IPS-18c (cell line): ENCODE results near the gene METTL16.
"Not testable (repeated sequence)": the region's sequence is repeated elsewhere in the genome, so short reads cannot be mapped to it uniquely, and the experiment has no call there.

Experiments
- H3K4me3 ChIP-seq: 2 replicates; pipeline ENCODE4 v1.7.0; 2013; ENCODE audit warnings: low read depth, mild to moderate bottlenecking, low read length, moderate library complexity; ENCODE audit not compliant: insufficient read depth
- H3K9me3 ChIP-seq: one replicate; pipeline ENCODE4 v1.6.1; 2013; ENCODE audit warnings: mild to moderate bottlenecking, low read length, moderate library complexity; ENCODE audit not compliant: control insufficient read depth, insufficient read depth

Gene METTL16

GRCh38 chr17:2468270-2468669 lies 43.4 kb downstream of the METTL16 start:
- no peaks in the 10 kb centered on the region for H3K9me3 ChIP-seq
- H3K4me3 ChIP-seq, result no peak overlapping the region

- Histone ChIP-seq H3K9me3 (no peaks in the 10 kb centered on the region), H3K4me3 (no peak overlapping the region)
Measured at GRCh38 chr17:2466931-2467330, 44.8 kb downstream of the METTL16 start.

GRCh38 chr17:2462481-2462880 lies 49.2 kb downstream of the METTL16 start:
- Histone ChIP-seq H3K9me3 (no peaks in the 10 kb centered on the region), H3K4me3 (no peak overlapping the region)

- no peak overlapping the region for H3K4me3 ChIP-seq
- H3K9me3 ChIP-seq, result no peaks in the 10 kb centered on the region
Measured at GRCh38 chr17:2459917-2460271, 51.8 kb downstream of the METTL16 start.

GRCh38 chr17:2457913-2458312 lies 53.8 kb downstream of the METTL16 start:
- Histone ChIP-seq H3K4me3 (no peak overlapping the region), H3K9me3 (no peaks in the 10 kb centered on the region)

GRCh38 chr17:2456475-2456874 lies 55.2 kb downstream of the METTL16 start:
- no peak overlapping the region for H3K4me3 ChIP-seq
- H3K9me3 ChIP-seq, result no peaks in the 10 kb centered on the region

- Histone ChIP-seq H3K4me3 (no peak overlapping the region), H3K9me3 (no peaks in the 10 kb centered on the region)
Measured at GRCh38 chr17:2455956-2456355, 55.7 kb downstream of the METTL16 start.

- Histone ChIP-seq H3K9me3 (no peaks in the 10 kb centered on the region), H3K4me3 (no peak overlapping the region)
Measured at GRCh38 chr17:2453866-2454265, 57.8 kb downstream of the METTL16 start.

GRCh38 chr17:2453325-2453724 lies 58.4 kb downstream of the METTL16 start:
- no peaks in the 10 kb centered on the region for H3K9me3 ChIP-seq
- H3K4me3 ChIP-seq, result no peak overlapping the region

- Histone ChIP-seq H3K4me3 (no peak overlapping the region), H3K9me3 (no peaks in the 10 kb centered on the region)
Measured at GRCh38 chr17:2452216-2452750, 59.4 kb downstream of the METTL16 start.

- H3K4me3 ChIP-seq, result no peak overlapping the region
- peaks cover 2% of the 10 kb centered on the region for H3K9me3 ChIP-seq
Measured at GRCh38 chr17:2450016-2450650, 61.6 kb downstream of the METTL16 start.

- no peak overlapping the region for H3K4me3 ChIP-seq
- H3K9me3 ChIP-seq, result peaks cover 2% of the 10 kb centered on the region
Measured at GRCh38 chr17:2449486-2449885, 62.2 kb downstream of the METTL16 start.

- H3K9me3 ChIP-seq, result not testable (repeated sequence)
Measured at GRCh38 chr17:2447479-2447878, 64.2 kb downstream of the METTL16 start.

GRCh38 chr17:2445638-2446037 lies 66.0 kb downstream of the METTL16 start:
- no peak overlapping the region for H3K4me3 ChIP-seq
- H3K9me3 ChIP-seq, result peaks cover 2% of the 10 kb centered on the region

More at GRCh38 chr17:2447479-2447878, 64.2 kb downstream of the METTL16 start:
- H3K4me3 ChIP-seq, result not testable (repeated sequence)

- Histone ChIP-seq H3K9me3 (peaks cover 2% of the 10 kb centered on the region), H3K4me3 (no peak overlapping the region)
Measured at GRCh38 chr17:2444382-2444781, 67.3 kb downstream of the METTL16 start.

- H3K4me3 ChIP-seq, result no peak overlapping the region
Measured at GRCh38 chr17:2442166-2442565, 69.5 kb downstream of the METTL16 start.

GRCh38 chr17:2440930-2441329 lies 70.8 kb downstream of the METTL16 start:
- no peak overlapping the region for H3K4me3 ChIP-seq
- H3K9me3 ChIP-seq, result no peaks in the 10 kb centered on the region

More at GRCh38 chr17:2442166-2442565, 69.5 kb downstream of the METTL16 start:
- H3K9me3 ChIP-seq, result peaks cover 2% of the 10 kb centered on the region

GRCh38 chr17:2439997-2440396 lies 71.7 kb downstream of the METTL16 start:
- H3K9me3 ChIP-seq, H3K4me3 ChIP-seq: not testable (repeated sequence)

GRCh38 chr17:2438823-2439222 lies 72.9 kb downstream of the METTL16 start:
- Histone ChIP-seq H3K4me3 (no peak overlapping the region), H3K9me3 (no peaks in the 10 kb centered on the region)
